Measurements from ENCODE around the gene NDUFA13. TPM values are rescaled to one million over a fixed set of nuclear protein-coding genes. Genes with fewer than 3 reads are reported as not detected.

NDUFA13 gene
- 155 and 202 TPM in 2 replicates for total RNA-seq

DNA sequence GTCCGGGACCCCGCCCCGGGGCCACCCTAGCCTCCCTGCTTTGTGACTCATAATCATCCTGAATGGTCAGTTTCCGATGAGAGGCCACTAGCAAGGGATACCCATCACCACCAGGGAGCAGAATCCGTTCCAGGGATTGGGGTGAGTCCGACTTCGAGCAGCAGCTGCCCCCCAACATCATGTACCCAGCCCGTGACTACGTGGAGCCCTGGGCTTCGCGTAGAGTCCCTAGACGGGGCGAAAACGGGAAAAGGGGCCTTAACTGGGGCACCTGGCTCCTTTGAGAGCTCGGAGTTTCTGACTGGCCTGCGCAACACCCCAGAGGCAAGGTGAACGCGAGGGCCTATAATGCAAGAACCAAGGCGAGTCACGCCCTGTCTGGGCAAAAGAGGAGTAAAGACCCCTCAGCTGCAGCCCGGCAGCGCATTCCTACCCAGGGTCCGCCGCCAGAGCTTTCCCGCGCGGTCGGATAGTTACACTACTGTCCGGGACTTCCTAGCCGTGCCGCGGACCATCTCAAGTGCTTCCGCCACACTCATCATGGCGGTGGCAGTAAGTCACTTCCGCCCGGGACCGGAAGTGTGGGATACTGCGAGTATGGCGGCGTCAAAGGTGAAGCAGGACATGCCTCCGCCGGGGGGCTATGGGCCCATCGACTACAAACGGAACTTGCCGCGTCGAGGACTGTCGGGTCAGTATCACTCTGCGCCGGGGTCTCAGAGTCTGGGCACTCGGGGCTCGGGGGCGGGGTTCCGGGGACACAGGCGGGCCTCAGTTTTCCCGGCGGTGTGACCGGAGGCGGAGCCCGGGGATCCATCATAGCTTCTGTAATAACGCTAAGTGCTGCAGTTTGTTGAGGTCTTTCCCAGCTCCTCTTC is at the start of gene NDUFA13:
Gene NDUFA13 (plus strand): TSS at position 584 of the 878 bp plus-strand sequence. CDS start 14 bp downstream, at position 598.

DNA sequence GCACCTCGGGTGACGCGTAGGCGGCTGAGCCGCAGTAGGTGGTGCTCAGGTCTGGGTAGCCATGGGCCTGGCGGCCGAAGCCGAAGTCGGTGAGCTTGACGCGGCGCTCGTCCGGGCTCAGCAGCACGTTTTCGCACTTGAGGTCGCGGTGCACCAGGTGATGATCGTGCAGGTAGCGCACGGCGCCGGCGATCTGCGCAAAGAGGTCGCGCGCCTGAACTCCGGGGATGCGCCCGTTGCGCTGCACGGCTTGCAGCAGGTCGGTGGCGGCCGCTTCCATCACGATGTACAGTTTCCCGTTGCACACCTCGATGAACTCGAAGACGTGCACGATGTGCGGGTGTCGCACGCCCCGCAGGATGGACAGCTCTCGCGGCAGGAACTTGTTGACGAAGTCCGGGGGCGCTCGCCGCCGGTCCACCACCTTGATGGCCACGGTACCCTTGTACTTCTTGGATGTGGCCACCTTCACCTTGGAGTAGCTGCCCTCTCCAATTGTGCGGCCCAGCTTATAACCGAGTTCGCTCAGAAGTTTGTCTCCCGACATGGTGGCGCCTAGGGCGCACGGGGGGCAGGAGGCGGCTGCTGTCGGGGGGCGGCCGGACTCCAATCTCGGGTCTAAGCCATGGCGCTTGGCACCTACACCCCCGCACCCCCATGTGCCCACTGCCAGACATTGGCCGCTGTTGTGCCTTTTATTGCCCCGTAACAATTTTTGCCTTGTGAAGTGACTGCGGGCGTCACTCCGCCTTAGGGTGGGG is 964 bp upstream of the NDUFA13 start, which contains the start of gene TSSK6:
Gene TSSK6 (minus strand): TSS at position 668 of the 761 bp plus-strand sequence. CDS start 121 bp downstream, at position 547.

DNA sequence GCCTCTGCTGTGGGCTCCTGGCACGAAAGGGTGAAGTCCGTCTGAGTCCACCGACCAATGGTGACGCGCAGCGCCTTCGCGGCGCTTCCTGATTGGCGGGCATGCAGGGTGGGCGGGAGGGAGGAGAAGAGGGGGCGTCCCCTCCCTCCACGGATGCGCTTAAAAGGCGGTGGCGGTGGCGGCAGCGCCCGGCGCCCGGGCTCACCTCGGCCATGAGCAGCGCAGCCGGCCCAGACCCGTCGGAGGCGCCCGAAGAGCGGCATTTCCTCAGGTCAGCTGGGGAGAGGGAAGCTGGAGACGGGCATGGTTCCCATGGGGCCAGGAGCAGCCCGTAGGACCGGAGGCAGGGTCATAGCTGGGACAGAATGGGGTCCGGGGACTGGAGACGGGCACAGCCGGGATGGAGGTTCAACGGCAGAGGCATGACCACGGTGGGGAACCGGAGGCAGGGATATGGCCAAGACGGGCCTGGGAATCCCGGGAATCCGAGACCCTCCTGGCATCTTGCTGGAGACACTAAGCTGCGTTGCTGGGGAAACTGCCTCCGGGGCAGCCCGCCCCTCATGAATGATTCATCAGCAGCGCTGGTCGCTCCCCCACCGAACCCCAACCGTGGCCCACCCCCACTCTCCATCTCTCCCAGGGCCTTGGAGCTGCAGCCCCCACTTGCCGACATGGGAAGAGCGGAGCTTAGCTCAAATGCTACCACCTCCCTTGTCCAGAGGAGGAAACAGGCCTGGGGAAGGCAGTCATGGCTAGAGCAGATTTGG is 12.9 kb downstream of the NDUFA13 start, which contains the start of gene YJEFN3:
Gene YJEFN3 (plus strand): TSS at position 191 of the 770 bp plus-strand sequence. CDS start 22 bp downstream, at position 213.

GRCh38 chr19:19538061-19538784 is 22.2 kb downstream of the NDUFA13 start, which contains the start of gene CILP2:
TSS of gene CILP2 (plus strand) at chr19:19538265. CDS start at chr19:19538350, 85 bp downstream.

Other genes with a start within 250 kb of the NDUFA13 start
- not detected in 2 replicates for gene TM6SF2, start 242.9 kb upstream of the NDUFA13 start, total RNA-seq
- 17.6 and 28.6 TPM in 2 replicates for gene SUGP1, start 195.7 kb upstream of the NDUFA13 start, total RNA-seq
- 14.2 and 19.0 TPM in 2 replicates for gene MAU2, start 195.4 kb upstream of the NDUFA13 start, total RNA-seq
- 64.3 and 72.6 TPM in 2 replicates for gene GATAD2A, start 110.5 kb upstream of the NDUFA13 start, total RNA-seq
- gene TSSK6, start 677 bp upstream of the NDUFA13 start, total RNA-seq = 0.79 and 2.1 TPM in 2 replicates
- 0.28 TPM in 2 replicates for gene YJEFN3, start 12.7 kb downstream of the NDUFA13 start, total RNA-seq
- gene CILP2, start 22.0 kb downstream of the NDUFA13 start, total RNA-seq = 0.05 and 0.07 TPM in 2 replicates
- gene PBX4, start 102.5 kb downstream of the NDUFA13 start, total RNA-seq = 0.35 TPM in 1 of 2 replicates, not detected in the other
- gene LPAR2, start 112.0 kb downstream of the NDUFA13 start, total RNA-seq = 10.9 and 15.1 TPM in 2 replicates
- 9.7 and 14.5 TPM in 2 replicates for gene GMIP, start 127.4 kb downstream of the NDUFA13 start, total RNA-seq
- gene ATP13A1, start 147.5 kb downstream of the NDUFA13 start, total RNA-seq = 111 and 113 TPM in 2 replicates
- 2.7 and 5.1 TPM in 2 replicates for gene ZNF101, start 152.6 kb downstream of the NDUFA13 start, total RNA-seq
- 2.2 and 3.2 TPM in 2 replicates for gene ZNF14, start 216.9 kb downstream of the NDUFA13 start, total RNA-seq

All from airway epithelial cell (primary cell).